ENCODE measurements around the gene REM1.

- TF ChIP-seq CTCF (conservative IDR thresholded peaks at IDR 0.05; ENCODE audit: low read depth, low read length) (no peak), EZH2 (IDR thresholded peaks at IDR 0.05; ENCODE audit: borderline replicate concordance, low read depth, low read length, poor library complexity, severe bottlenecking) (no peak)
Observed at GRCh38 chr20:31515072-31515774, 40.1 kb downstream of the REM1 start.

Measured in A673 (cell line).